ENCODE data around the gene MRPS23. TPM values are rescaled to one million over a fixed set of nuclear protein-coding genes. Genes with fewer than 3 reads are reported as not detected.

Gene MRPS23
- total and polyA plus RNA-seq, 2 of the 13 experiments (the other 11 are each of a cell fraction or from before 2014, with no cell fraction given): 63.2 to 181 TPM

GRCh38 chr17:57855391-57856035, 5.7 kb upstream of the MRPS23 start (continued):
- no peak for TF ChIP-seq SNAPC2 (CRISPR knock-in tag; IDR thresholded peaks at IDR 0.05)
- no peak for TF ChIP-seq ZNF24 (IDR thresholded peaks at IDR 0.05)
- TF ChIP-seq ZNF101 (CRISPR knock-in tag; IDR thresholded peaks at IDR 0.05; ENCODE audit: borderline replicate concordance, low read depth): no peak
- peak; percentile 55; the same call in 1 of the 2 replicates for TF ChIP-seq ZNF652 (CRISPR knock-in tag; IDR thresholded peaks at IDR 0.05; ENCODE audit: borderline replicate concordance, low read depth)
- no peak for TF ChIP-seq E2F5 (CRISPR knock-in tag; conservative IDR thresholded peaks at IDR 0.05)
- peak; percentile 57; the same call in 1 of the 2 replicates for TF ChIP-seq ZNF766 (CRISPR knock-in tag; IDR thresholded peaks at IDR 0.05; ENCODE audit: borderline replicate concordance)
- TF ChIP-seq HIVEP1 (CRISPR knock-in tag; IDR thresholded peaks at IDR 0.05): no peak
- TF ChIP-seq ZNF574 (CRISPR knock-in tag; IDR thresholded peaks at IDR 0.05): peak; percentile 67
- TF ChIP-seq RBM22 (optimal IDR thresholded peaks at IDR 0.05; ENCODE audit: low read length): peak; percentile 51
- TF ChIP-seq ZNF274 (CRISPR knock-in tag; IDR thresholded peaks at IDR 0.05): no peak
- TF ChIP-seq TIGD3 (CRISPR knock-in tag; IDR thresholded peaks at IDR 0.05; ENCODE audit: borderline replicate concordance): no peak
- peak; percentile 71; the same call in 1 of the 2 replicates for TF ChIP-seq MEIS2 (CRISPR knock-in tag; IDR thresholded peaks at IDR 0.05)
- TF ChIP-seq NFE2 (CRISPR knock-in tag; IDR thresholded peaks at IDR 0.05): no peak
- peak; percentile 81 for TF ChIP-seq ARNTL (CRISPR knock-in tag; IDR thresholded peaks at IDR 0.05)
- TF ChIP-seq RBAK (CRISPR knock-in tag; IDR thresholded peaks at IDR 0.05): 0 out of 2 replicates have a peak, but pooled peaks have one; percentile 22
- TF ChIP-seq AKAP8 (CRISPR knock-in tag; IDR thresholded peaks at IDR 0.05): no peak; the same call in 1 of the 2 replicates
- peak; percentile 43; a peak in 3 of 4 replicates for TF ChIP-seq HMGXB4 (CRISPR knock-in tag; IDR thresholded peaks at IDR 0.05; ENCODE audit: borderline replicate concordance in 1 of 2, low read depth in 1 of 2)
- TF ChIP-seq ELK4 (CRISPR knock-in tag; IDR thresholded peaks at IDR 0.05; ENCODE audit: borderline replicate concordance): no peak

Measured in HepG2 (cell line).